Ovary (tissue), 3 donors: ENCODE data around the gene DNAH17.

ENCODE experiments used
- EP300 ChIP-seq: sonication (generic); formaldehyde crosslinking; IDR thresholded peaks from one replicate; pipeline ENCODE4 v1.6.1; 2017; ENCODE audit warnings: antibody characterized with exemption
- TF ChIP-seq, protein P1 (sequence below), 3 donors: fragments of 450-650 bp in 2 of 3; fragments of 200-600 bp in 1 of 3; IDR thresholded peaks; one replicate each; pipeline versions ENCODE4 v1.5.1 to v1.8.0; 2016 to 2022; ENCODE audit warnings: antibody characterized with exemption in 3 of 3, mild to moderate bottlenecking in 1 of 3
- donor health status: DM: no; HTN: no; CAD: no.

- TF ChIP-seq, protein P1, sequence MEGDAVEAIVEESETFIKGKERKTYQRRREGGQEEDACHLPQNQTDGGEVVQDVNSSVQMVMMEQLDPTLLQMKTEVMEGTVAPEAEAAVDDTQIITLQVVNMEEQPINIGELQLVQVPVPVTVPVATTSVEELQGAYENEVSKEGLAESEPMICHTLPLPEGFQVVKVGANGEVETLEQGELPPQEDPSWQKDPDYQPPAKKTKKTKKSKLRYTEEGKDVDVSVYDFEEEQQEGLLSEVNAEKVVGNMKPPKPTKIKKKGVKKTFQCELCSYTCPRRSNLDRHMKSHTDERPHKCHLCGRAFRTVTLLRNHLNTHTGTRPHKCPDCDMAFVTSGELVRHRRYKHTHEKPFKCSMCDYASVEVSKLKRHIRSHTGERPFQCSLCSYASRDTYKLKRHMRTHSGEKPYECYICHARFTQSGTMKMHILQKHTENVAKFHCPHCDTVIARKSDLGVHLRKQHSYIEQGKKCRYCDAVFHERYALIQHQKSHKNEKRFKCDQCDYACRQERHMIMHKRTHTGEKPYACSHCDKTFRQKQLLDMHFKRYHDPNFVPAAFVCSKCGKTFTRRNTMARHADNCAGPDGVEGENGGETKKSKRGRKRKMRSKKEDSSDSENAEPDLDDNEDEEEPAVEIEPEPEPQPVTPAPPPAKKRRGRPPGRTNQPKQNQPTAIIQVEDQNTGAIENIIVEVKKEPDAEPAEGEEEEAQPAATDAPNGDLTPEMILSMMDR (IDR thresholded peaks at IDR 0.05) = no peak
- no peak for TF ChIP-seq EP300
Observed at GRCh38 chr17:78488867-78489634, 88.1 kb downstream of the DNAH17 start.
